ENCODE data around the gene KRTAP9-4.

GRCh38 chr17:41271858-41272257, 22.4 kb downstream of the KRTAP9-4 start:
- TF ChIP-seq POLR2A (IDR thresholded peaks at IDR 0.05) = no peak
- TF ChIP-seq CTCF (IDR thresholded peaks at IDR 0.05 in 4 of 5, conservative IDR thresholded peaks at IDR 0.05 in 1 of 5) = no peak
